Gastrocnemius medialis (tissue), 4 donors: ENCODE results near the gene GRIN2A.

Source experiments
- POLR2A ChIP-seq, 2 donors: fragments of 450-650 bp; IDR thresholded peaks; one replicate each; pipeline ENCODE4 v1.6.1; 2017; ENCODE audit warnings: antibody characterized with exemption in 2 of 2, mild to moderate bottlenecking in 2 of 2, moderate library complexity in 2 of 2
- TF ChIP-seq, protein P1 (sequence below), 5 experiments: fragments of 450-650 bp in 3 of 5; fragments of 200-600 bp in 2 of 5; sonication (generic) in 2 of 5; IDR thresholded peaks in 4 of 5; conservative IDR thresholded peaks in 1 of 5; 1 replicate in 4 of 5; 2 replicates in 1 of 5; pipeline ENCODE4 v1.5.1; 2016 to 2019; ENCODE audit warnings: antibody characterized with exemption in 5 of 5, mild to moderate bottlenecking in 3 of 5, moderate library complexity in 3 of 5

DNA sequence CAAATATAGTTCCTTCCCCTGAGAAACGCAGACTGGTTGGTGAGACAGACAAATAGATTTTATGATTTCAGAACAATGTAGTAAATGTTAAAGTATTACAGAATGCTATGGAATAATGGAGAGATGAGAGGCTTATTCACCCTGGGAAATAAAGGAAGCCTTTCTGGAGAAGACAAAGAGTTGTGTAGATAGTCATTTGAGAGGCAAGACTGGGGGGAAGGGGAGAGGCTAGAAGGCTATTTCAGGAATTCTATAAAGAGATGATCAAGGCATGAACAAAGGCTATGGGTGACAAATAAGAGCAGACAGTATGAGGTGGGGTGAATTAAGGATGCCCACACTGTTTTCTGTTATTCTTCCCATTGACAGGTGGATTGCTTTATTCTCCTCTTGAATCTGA lies 211.4 kb downstream of the GRIN2A start:
- TF ChIP-seq POLR2A (IDR thresholded peaks at IDR 0.05) = no peak
- TF ChIP-seq, protein P1, sequence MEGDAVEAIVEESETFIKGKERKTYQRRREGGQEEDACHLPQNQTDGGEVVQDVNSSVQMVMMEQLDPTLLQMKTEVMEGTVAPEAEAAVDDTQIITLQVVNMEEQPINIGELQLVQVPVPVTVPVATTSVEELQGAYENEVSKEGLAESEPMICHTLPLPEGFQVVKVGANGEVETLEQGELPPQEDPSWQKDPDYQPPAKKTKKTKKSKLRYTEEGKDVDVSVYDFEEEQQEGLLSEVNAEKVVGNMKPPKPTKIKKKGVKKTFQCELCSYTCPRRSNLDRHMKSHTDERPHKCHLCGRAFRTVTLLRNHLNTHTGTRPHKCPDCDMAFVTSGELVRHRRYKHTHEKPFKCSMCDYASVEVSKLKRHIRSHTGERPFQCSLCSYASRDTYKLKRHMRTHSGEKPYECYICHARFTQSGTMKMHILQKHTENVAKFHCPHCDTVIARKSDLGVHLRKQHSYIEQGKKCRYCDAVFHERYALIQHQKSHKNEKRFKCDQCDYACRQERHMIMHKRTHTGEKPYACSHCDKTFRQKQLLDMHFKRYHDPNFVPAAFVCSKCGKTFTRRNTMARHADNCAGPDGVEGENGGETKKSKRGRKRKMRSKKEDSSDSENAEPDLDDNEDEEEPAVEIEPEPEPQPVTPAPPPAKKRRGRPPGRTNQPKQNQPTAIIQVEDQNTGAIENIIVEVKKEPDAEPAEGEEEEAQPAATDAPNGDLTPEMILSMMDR (IDR thresholded peaks at IDR 0.05 in 4 of 5, conservative IDR thresholded peaks at IDR 0.05 in 1 of 5) = no peak
